Spleen (tissue), 11 donors: ENCODE data around the gene BFSP1. TPM values are rescaled to one million over a fixed set of nuclear protein-coding genes. Genes with fewer than 3 reads are reported as not detected.

Source experiments
- DNase-seq: peaks from one replicate; pipeline ENCODE4 v3.0.0-alpha.2; 2020
- H3K27ac ChIP-seq, 8 donors: fragments of 200-600 bp; sonication (generic) in 7 of 8; 1 replicate in 4 of 8; 2 replicates in 4 of 8; pipeline versions ENCODE4 v1.5.0 to v1.8.0; 2016 to 2021; ENCODE audit warnings: inconsistent platforms in 4 of 8, mild to moderate bottlenecking in 4 of 8, moderate library complexity in 1 of 8
- H3K27me3 ChIP-seq, 7 donors: fragments of 200-600 bp; sonication (generic) in 6 of 7; replicated peaks in 1 of 7; 1 replicate in 4 of 7; 2 replicates in 3 of 7; pipeline versions ENCODE4 v1.5.0 to v1.8.0; 2016 to 2021; ENCODE audit warnings: inconsistent platforms in 3 of 7, mild to moderate bottlenecking in 1 of 7
- H3K36me3 ChIP-seq, 6 donors: fragments of 200-600 bp; sonication (generic) in 5 of 6; 1 replicate in 4 of 6; 2 replicates in 2 of 6; pipeline versions ENCODE4 v1.5.0 to v1.8.0; 2016 to 2021; ENCODE audit warnings: inconsistent platforms in 2 of 6
- H3K4me1 ChIP-seq, 6 donors: fragments of 200-600 bp; sonication (generic) in 5 of 6; 1 replicate in 3 of 6; 2 replicates in 3 of 6; pipeline versions ENCODE4 v1.5.0 to v1.8.0; 2016 to 2021; ENCODE audit warnings: inconsistent platforms in 3 of 6
- H3K4me3 ChIP-seq, 8 donors: fragments of 200-600 bp; sonication (generic) in 7 of 8; 1 replicate in 4 of 8; 2 replicates in 4 of 8; pipeline versions ENCODE4 v1.5.0 to v1.8.0; 2016 to 2021; ENCODE audit warnings: inconsistent platforms in 4 of 8, mild to moderate bottlenecking in 4 of 8, moderate library complexity in 2 of 8
- H3K9me3 ChIP-seq, 8 donors: fragments of 200-600 bp; sonication (generic) in 7 of 8; 1 replicate in 4 of 8; 2 replicates in 4 of 8; pipeline versions ENCODE4 v1.5.0 to v1.8.0; 2016 to 2021; ENCODE audit warnings: inconsistent platforms in 4 of 8
- POLR2A ChIP-seq, 3 donors: fragments of 450-650 bp; IDR thresholded peaks; one replicate each; pipeline ENCODE4 v1.5.1; 2017; ENCODE audit warnings: antibody characterized with exemption in 3 of 3, mild to moderate bottlenecking in 1 of 3
- POLR2AphosphoS5 ChIP-seq, 3 donors: sonication (generic); formaldehyde crosslinking; IDR thresholded peaks; one replicate each; pipeline ENCODE4 v1.5.1; 2017; ENCODE audit warnings: antibody characterized with exemption in 3 of 3
- WGBS, 5 donors: extraction: QIAGEN DNeasy Blood & Tissue Kit in 3 of 5; methylation state at CpG; one replicate each; pipeline versions ENCODE4 v1.1.5 to v1.1.7; 2013 to 2018; 5-methylcytosine and 5-hydroxymethylcytosine counted together
- intact Hi-C: fragments of 100-400 bp; cut with DNase I; formaldehyde crosslinking; loops from one replicate; pipeline ENCODE4 v1.15.0; 2023; ENCODE audit warnings: low total_unique reads
- polyA plus RNA-seq, 3 donors: library from polyadenylated mRNA; stranded (reverse); fragments of 200-250 nt; gene quantifications; one replicate each; pipeline ENCODE4 v1.2.1, GENCODE V29; 2013
- total RNA-seq, 7 donors: library from RNA; depleted of rRNA in 3 of 7; stranded (reverse); fragments of >200 nt in 3 of 7; fragmentation: NEBNext Ultra II Directional in 4 of 7; extraction: Animal tissue kit (Norgen Biotek cat#: 25700) in 4 of 7; gene quantifications; one replicate each; pipeline versions ENCODE4 v1.1.0 to v1.2.1, GENCODE V29; 2016 to 2021
- TF ChIP-seq, protein P1 (sequence below), 11 experiments: fragments of 200-600 bp in 7 of 11; fragments of 450-650 bp in 4 of 11; sonication (generic) in 4 of 11; IDR thresholded peaks in 8 of 11; conservative IDR thresholded peaks in 3 of 11; 1 replicate in 7 of 11; 2 replicates in 4 of 11; pipeline versions ENCODE4 v1.4.0 to v1.8.0; 2016 to 2021; ENCODE audit warnings: antibody characterized with exemption in 11 of 11, inconsistent platforms in 4 of 11, mild to moderate bottlenecking in 1 of 11
- donor health status: healthy with polysubstance abuse.
- donor health status: DM: no; HTN: no; CAD: no; lungs with moderate emphysema.
- donor health status: DM: no; HTN: no; CAD: no.
- donor health status: Bipolar disorder and iron deficiency.
- donor health status: healthy.
- donor health status: DM: no; HTN: no; CAD: no.
- donor health status: DM: yes; HTN: yes; CAD: no.

BFSP1 gene
- total and polyA plus RNA-seq, 10 donors, result 0.13 to 0.86 (median 0.41) TPM

DNA sequence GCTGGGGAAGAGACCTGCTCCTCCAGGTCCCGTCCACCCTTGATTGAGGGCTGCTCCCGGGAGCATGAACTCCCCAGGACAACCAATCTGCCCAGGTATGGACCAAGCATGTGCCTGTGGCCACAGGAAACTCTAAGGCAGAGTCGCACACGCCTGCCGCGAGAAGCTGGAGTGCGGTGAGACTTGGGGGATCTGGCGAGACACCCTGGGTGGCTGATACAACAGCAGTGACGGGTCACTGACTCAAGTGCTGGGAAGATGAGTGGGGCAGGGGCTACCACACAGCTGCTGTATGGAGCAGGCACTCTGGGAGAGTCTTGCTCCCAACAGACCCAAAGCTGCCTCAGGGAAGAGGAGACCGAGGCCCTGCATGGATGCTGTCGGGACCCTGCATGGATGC, 40.1 kb downstream of the BFSP1 start:
- no peak overlapping the region for H3K4me3 ChIP-seq
- no peaks in the 10 kb centered on the region for H3K9me3 ChIP-seq
- intact Hi-C loops, result no loop called here
- no peaks in the 10 kb centered on the region for H3K36me3 ChIP-seq
- H3K4me1 ChIP-seq, result no peaks in the 10 kb centered on the region
- whole genome bisulfite sequencing, 5 donors, result 84 to 96% (median 87%) methylated on average over 11 of the region's 11 CpGs
- no peaks in the 10 kb centered on the region for H3K27me3 ChIP-seq
- no peak overlapping the region for H3K27ac ChIP-seq
- DNase-seq, result no peak
- no peak for TF ChIP-seq POLR2A (IDR thresholded peaks at IDR 0.05)
- TF ChIP-seq, protein P1, sequence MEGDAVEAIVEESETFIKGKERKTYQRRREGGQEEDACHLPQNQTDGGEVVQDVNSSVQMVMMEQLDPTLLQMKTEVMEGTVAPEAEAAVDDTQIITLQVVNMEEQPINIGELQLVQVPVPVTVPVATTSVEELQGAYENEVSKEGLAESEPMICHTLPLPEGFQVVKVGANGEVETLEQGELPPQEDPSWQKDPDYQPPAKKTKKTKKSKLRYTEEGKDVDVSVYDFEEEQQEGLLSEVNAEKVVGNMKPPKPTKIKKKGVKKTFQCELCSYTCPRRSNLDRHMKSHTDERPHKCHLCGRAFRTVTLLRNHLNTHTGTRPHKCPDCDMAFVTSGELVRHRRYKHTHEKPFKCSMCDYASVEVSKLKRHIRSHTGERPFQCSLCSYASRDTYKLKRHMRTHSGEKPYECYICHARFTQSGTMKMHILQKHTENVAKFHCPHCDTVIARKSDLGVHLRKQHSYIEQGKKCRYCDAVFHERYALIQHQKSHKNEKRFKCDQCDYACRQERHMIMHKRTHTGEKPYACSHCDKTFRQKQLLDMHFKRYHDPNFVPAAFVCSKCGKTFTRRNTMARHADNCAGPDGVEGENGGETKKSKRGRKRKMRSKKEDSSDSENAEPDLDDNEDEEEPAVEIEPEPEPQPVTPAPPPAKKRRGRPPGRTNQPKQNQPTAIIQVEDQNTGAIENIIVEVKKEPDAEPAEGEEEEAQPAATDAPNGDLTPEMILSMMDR (IDR thresholded peaks at IDR 0.05 in 8 of 11, conservative IDR thresholded peaks at IDR 0.05 in 3 of 11), result no peak
- TF ChIP-seq POLR2AphosphoS5 (IDR thresholded peaks at IDR 0.05), result no peak

DNA sequence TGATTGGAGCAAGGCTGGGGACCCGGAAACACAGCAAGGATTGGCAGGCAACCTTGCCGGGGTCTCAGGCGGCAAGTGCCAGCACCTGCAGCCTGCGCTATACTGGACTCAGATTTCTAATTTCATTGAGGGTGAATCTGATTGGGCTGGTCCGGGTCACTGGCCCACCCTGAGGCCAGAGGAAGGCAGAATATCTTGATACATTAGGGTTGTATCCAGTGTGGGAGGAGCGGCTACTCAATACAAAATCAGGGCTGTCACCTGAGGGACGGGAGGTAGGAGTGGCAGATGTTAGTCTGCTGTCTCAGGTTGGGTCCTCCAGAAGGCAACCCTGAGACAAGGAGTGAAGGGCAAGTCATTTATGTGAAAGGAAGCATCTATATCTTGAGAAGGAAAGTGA, 40.7 kb downstream of the BFSP1 start:
- 87 to 93% (median 89%) methylated on average over 7 of the region's 7 CpGs for WGBS, 5 donors
- Histone ChIP-seq H3K4me1 (no peaks in the 10 kb centered on the region), H3K9me3 (no peaks in the 10 kb centered on the region), H3K4me3 (no peak overlapping the region), H3K27ac (no peak overlapping the region), H3K27me3 (no peaks in the 10 kb centered on the region), H3K36me3 (no peaks in the 10 kb centered on the region)
- intact Hi-C loops, result no loop called here
- DNase-seq, result no peak
- TF ChIP-seq POLR2AphosphoS5 (IDR thresholded peaks at IDR 0.05) (no peak), POLR2A (IDR thresholded peaks at IDR 0.05) (no peak)
- TF ChIP-seq, protein P1 (IDR thresholded peaks at IDR 0.05 in 8 of 11, conservative IDR thresholded peaks at IDR 0.05 in 3 of 11), result no peak

DNA sequence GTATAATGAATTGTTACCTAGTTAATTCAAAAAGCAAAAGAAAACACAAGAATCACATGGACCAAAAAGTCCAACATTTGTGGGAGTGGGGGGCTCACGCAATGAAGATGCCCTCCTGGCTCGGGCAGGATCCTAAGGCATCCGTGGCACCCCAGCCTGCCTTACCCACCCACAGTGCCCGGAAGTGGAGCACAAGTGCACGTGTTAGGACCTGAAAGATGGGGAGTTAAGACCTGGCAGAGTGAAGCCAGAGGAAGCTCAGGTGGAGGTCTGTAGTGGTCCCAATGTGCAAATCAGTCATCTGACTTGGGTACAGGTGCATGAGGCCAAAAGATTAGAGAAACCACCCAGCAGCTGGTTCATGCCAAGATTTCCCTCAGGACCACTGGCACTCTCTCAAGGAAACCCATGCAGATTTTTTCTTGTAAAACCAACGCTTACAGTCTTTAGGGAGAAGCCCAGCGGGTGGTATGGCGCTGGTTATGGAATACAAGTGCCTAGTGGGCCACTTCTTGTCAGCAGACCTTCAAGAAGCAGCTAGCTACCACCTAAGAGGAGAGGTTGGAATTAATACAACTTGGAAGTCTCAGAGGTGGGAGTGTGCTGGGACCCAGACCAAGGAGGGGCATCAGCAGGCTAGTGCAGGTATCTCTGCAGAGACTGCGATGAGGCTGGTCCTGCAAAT, 42.1 kb downstream of the BFSP1 start:
- no peak for TF ChIP-seq POLR2AphosphoS5 (IDR thresholded peaks at IDR 0.05)
- TF ChIP-seq POLR2A (IDR thresholded peaks at IDR 0.05), result no peak
- TF ChIP-seq, protein P1 (IDR thresholded peaks at IDR 0.05 in 8 of 11, conservative IDR thresholded peaks at IDR 0.05 in 3 of 11), result no peak
- H3K36me3 ChIP-seq, result no peaks in the 10 kb centered on the region

DNA sequence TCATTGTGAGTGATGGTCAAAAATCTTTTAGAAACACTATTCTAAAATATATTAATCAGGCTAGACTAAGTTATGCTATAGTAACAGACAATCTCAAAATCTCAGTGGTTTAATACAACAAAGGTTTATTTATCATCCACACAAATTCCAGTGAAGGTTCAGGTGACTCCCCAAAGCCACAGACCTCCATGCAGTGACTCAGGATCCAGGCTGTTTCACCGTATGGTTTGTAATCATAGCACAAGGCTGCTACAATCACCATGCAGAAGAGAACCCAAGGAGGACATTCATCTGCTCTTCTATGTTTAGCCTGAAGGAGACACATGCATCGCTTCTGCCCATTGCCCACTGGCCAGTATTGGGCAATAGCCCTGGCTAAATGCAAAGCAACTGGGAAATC, 46.2 kb downstream of the BFSP1 start:
- no peak overlapping the region for H3K27ac ChIP-seq
- peaks cover 0 to 17% (median 0%) of the 10 kb centered on the region in 7 donors for H3K27me3 ChIP-seq
- H3K9me3 ChIP-seq, result no peaks in the 10 kb centered on the region
- TF ChIP-seq POLR2AphosphoS5 (IDR thresholded peaks at IDR 0.05), result no peak
- TF ChIP-seq, protein P1 (IDR thresholded peaks at IDR 0.05 in 8 of 11, conservative IDR thresholded peaks at IDR 0.05 in 3 of 11), result no peak
- TF ChIP-seq POLR2A (IDR thresholded peaks at IDR 0.05), result no peak
- no peaks in the 10 kb centered on the region for H3K4me1 ChIP-seq
- no peak overlapping the region for H3K4me3 ChIP-seq
- no peak for DNase-seq
- no peaks in the 10 kb centered on the region for H3K36me3 ChIP-seq
- 82 to 98% (median 92%) methylated on average over 2 of the region's 2 CpGs for WGBS, 5 donors
- intact Hi-C loops, result no loop called here

More for the DNA sequence above, 42.1 kb downstream of the BFSP1 start:
- intact Hi-C loops, result no loop called here
- Histone ChIP-seq H3K4me3 (no peak overlapping the region), H3K4me1 (no peaks in the 10 kb centered on the region), H3K9me3 (no peaks in the 10 kb centered on the region), H3K27me3 (no peaks in the 10 kb centered on the region), H3K27ac (no peak overlapping the region)
- 76 to 90% (median 80%) methylated on average over 9 of the region's 9 CpGs for WGBS, 5 donors
- no peak for DNase-seq
